ENCODE data around the gene C4BPA.
A peak's percentile ranks its signal among the peaks of the same experiment; 100 is the strongest.

Gene C4BPA

DNA sequence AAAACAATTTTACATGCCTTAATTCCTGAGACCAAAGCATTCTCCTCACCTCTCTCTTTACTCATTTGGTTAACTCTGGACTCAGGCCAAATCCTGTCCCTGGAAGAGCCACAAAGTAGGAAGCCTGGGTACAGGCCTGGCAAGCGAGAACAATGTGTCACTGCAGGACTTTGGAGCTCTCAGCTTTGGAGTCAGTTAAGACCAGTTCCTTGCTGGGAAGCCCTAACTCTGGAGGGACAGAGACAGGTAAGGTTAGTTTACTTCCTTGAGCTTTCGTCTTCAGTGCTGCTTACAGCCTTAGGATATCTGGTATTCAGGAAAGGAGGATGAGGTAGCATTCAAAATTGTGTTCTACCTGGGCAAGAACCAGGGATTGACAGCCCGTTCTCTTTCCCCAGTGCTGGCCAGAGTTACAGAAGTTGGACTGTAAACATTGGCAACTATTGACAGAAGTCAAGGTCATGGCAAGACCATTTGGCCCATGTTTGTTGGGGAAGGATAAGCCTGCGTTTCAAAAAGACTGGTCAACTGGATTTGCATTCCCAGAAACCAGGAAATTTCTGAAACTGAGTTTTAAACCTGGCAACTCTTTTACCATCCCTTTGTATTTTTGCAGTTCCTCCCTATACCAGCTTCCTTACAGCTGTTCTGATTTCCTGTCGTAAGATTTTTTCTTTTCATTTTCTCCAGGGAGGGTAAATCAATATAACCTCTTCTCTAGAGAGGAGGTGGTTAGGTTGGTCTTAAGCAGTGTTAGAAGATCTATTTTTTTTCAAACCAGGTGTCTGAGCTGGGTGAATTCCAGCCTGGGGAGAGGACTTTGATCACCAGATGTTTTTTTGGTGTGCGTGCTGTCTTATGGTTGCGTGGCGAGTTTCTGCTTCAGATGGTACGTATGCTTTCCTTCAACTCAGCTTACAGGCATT, 15.1 kb upstream of the C4BPA start, which contains the start of gene C4BPB:
Gene C4BPB, plus strand, starts transcription at position 160 of the 926 bp plus-strand sequence. Its CDS starts 672 bp downstream, at position 832.
- H3K27ac ChIP-seq (ENCODE audit: low read depth, low read length, severe bottlenecking), result peak within 1 kb of the TSS; percentile 68
- H3K9me3 ChIP-seq (ENCODE audit: control insufficient read depth, low read length), result no peaks in the 10 kb centered on the region
- 87 to 93% methylated on average over 5 to 8 of the region's 9 CpGs for WGBS, 2 experiments (ENCODE audit: insufficient coverage in 2 of 2)
- H3K4me1 ChIP-seq (ENCODE audit: control insufficient read depth, insufficient read depth, low read length, poor library complexity, severe bottlenecking), result peaks cover 43% of the 10 kb centered on the region
- no peak within 1 kb of the TSS for H3K4me3 ChIP-seq (ENCODE audit: extremely low read depth, insufficient read depth, low read length, poor library complexity, severe bottlenecking)
- H3K36me3 ChIP-seq (ENCODE audit: control insufficient read depth, insufficient read depth, low read length), result no peaks in the 10 kb centered on the region

DNA sequence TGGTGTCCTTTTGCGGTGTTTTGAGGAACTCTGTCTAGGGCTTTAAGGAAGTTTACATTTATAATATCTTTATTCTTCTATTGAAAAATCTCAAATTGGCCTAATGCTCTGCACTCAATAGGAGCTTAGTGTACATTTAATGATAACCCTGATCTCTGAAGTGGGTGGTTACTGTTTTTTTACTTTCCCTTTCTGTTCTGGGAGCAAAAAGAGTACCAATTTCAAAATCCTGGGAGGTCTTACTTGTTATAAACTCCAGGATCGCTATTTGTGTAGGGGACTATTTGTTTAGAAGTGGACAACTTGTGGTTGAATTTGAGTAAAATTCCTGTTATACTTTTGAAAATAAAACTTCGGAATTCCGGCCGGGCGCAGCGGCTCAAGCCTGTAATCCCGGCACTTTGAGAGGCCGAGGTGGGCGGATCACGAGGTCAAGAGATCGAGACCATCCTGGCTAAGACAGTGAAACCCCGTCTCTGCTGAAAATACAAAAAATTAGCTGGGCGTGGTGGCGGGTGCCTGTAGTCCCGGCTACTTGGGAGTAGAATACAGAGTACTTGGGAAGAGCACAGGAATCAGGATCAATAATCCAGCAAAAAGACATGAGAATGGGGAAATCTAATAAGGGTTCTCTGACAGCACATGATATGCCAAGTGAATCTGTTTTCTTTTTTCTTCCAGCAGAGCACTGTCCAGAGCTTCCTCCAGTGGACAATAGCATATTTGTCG, 14.2 kb upstream of the C4BPA start:
- Histone ChIP-seq H3K27ac (ENCODE audit: low read depth, low read length, severe bottlenecking) (no peak overlapping the region), H3K4me3 (ENCODE audit: extremely low read depth, insufficient read depth, low read length, poor library complexity, severe bottlenecking) (no peak overlapping the region), H3K36me3 (ENCODE audit: control insufficient read depth, insufficient read depth, low read length) (no peaks in the 10 kb centered on the region), H3K9me3 (ENCODE audit: control insufficient read depth, low read length) (no peaks in the 10 kb centered on the region), H3K4me1 (ENCODE audit: control insufficient read depth, insufficient read depth, low read length, poor library complexity, severe bottlenecking) (peaks cover 43% of the 10 kb centered on the region)
- WGBS, 2 experiments (ENCODE audit: insufficient coverage in 2 of 2), result 90 to 96% methylated on average over 15 to 16 of the region's 17 CpGs

DNA sequence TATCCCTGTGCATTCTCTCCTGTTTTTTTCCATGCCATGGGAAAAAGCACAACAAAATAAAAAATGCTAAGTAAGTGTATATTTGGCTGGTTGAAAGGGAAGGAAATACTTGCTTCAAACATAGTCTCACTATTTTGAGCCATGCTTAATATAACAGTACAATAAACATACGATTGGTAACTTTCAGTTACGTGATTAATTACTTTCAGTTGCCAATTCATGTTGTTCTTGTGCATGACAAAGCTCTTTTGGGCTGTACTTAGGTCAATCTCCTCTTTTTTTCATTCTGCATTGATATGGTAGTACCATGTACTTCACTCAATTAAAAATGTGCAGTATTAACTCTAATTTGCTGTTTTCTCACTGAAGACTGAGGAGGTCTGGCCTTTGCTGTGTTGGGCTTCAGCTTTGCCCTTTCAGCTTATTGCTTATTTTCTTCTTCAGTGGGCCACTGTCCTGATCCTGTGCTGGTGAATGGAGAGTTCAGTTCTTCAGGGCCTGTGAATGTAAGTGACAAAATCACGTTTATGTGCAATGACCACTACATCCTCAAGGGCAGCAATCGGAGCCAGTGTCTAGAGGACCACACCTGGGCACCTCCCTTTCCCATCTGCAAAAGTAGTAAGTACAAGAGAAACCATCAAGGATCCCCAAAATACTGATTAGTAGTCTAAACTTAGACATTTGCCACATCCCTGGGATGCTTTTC, 12.7 kb upstream of the C4BPA start:
- WGBS, 2 experiments (ENCODE audit: insufficient coverage in 2 of 2), result 86 to 90% methylated on average over 4 of the region's 4 CpGs
- peaks cover 28% of the 10 kb centered on the region for H3K4me1 ChIP-seq (ENCODE audit: control insufficient read depth, insufficient read depth, low read length, poor library complexity, severe bottlenecking)
- H3K36me3 ChIP-seq (ENCODE audit: control insufficient read depth, insufficient read depth, low read length), result no peaks in the 10 kb centered on the region
- no peak overlapping the region for H3K4me3 ChIP-seq (ENCODE audit: extremely low read depth, insufficient read depth, low read length, poor library complexity, severe bottlenecking)
- no peak overlapping the region for H3K27ac ChIP-seq (ENCODE audit: low read depth, low read length, severe bottlenecking)
- no peaks in the 10 kb centered on the region for H3K9me3 ChIP-seq (ENCODE audit: control insufficient read depth, low read length)

DNA sequence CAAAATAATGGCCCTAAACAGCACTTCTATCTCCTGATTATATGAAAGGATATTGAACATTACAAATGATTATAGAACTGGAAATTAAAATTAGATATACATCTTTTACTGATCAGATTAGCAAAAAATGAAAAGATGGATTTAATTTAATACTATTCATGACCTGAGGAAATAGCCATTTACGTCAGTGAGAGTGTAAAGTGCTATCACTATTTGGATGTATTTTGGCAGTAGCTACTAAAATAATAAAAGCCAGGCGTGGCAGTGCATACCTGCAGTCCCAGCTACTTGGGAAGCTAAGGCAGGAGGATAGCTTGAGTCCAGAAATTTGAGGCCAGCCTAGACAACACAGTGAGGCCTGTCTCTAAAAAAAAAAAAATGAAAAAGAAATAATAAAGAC, 10.1 kb upstream of the C4BPA start:
- Histone ChIP-seq H3K9me3 (ENCODE audit: control insufficient read depth, low read length) (no peaks in the 10 kb centered on the region), H3K36me3 (ENCODE audit: control insufficient read depth, insufficient read depth, low read length) (no peaks in the 10 kb centered on the region), H3K4me3 (ENCODE audit: extremely low read depth, insufficient read depth, low read length, poor library complexity, severe bottlenecking) (no peak overlapping the region), H3K27ac (ENCODE audit: low read depth, low read length, severe bottlenecking) (no peak overlapping the region), H3K4me1 (ENCODE audit: control insufficient read depth, insufficient read depth, low read length, poor library complexity, severe bottlenecking) (peaks cover 9% of the 10 kb centered on the region)
- WGBS, 2 experiments (ENCODE audit: insufficient coverage in 2 of 2), result 67 to 100% methylated on average over 1 of the region's 2 CpGs

DNA sequence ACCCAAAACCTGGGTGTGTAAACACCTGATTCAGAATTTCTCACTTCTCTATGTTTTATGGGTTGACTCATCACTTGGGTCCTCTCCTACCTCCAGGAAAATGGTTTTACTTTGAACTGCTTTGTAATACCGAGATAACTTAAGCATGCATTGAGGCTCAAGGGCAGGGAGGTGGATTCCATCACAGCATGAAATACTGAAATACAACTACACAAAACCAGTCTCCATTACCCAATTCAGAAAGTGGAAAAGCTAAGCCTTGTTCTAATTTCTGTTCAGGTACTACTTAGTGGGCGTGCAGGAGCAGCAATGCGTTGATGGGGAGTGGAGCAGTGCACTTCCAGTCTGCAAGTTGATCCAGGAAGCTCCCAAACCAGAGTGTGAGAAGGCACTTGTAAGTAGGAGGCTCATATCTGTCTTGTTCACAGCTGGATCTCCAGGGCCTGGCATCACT, 6.1 kb upstream of the C4BPA start:
- Histone ChIP-seq H3K9me3 (ENCODE audit: control insufficient read depth, low read length) (no peaks in the 10 kb centered on the region), H3K36me3 (ENCODE audit: control insufficient read depth, insufficient read depth, low read length) (no peaks in the 10 kb centered on the region), H3K4me3 (ENCODE audit: extremely low read depth, insufficient read depth, low read length, poor library complexity, severe bottlenecking) (no peak overlapping the region), H3K27ac (ENCODE audit: low read depth, low read length, severe bottlenecking) (no peak overlapping the region), H3K4me1 (ENCODE audit: control insufficient read depth, insufficient read depth, low read length, poor library complexity, severe bottlenecking) (no peaks in the 10 kb centered on the region)
- WGBS, 2 experiments (ENCODE audit: insufficient coverage in 2 of 2), result 85 to 93% methylated on average over 2 to 3 of the region's 3 CpGs

DNA sequence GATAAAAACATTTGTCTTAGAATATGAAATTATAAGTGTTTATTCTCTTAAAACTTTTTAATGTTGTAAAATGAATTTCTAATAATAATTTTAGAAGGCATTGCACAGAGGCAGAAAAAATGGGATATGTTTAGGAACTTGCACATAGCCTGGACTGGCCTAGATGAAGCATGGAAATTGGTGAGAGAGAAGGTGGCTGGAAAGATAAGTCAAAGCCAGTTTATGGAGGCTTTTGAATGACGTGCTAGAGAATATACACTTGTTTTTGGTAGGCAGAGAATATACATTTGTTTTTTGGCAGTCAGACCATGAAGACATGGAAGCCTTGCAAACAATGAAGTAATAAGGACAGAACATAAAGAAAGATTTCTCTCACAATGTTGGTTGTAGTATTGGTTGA, 2.3 kb upstream of the C4BPA start:
- H3K9me3 ChIP-seq (ENCODE audit: control insufficient read depth, low read length), result no peaks in the 10 kb centered on the region
- H3K4me3 ChIP-seq (ENCODE audit: extremely low read depth, insufficient read depth, low read length, poor library complexity, severe bottlenecking), result no peak overlapping the region
- no peak overlapping the region for H3K27ac ChIP-seq (ENCODE audit: low read depth, low read length, severe bottlenecking)
- H3K36me3 ChIP-seq (ENCODE audit: control insufficient read depth, insufficient read depth, low read length), result no peaks in the 10 kb centered on the region
- 75 to 100% methylated on average over 1 of the region's 1 CpG for WGBS, 2 experiments (ENCODE audit: insufficient coverage in 2 of 2)
- H3K4me1 ChIP-seq (ENCODE audit: control insufficient read depth, insufficient read depth, low read length, poor library complexity, severe bottlenecking), result no peaks in the 10 kb centered on the region

DNA sequence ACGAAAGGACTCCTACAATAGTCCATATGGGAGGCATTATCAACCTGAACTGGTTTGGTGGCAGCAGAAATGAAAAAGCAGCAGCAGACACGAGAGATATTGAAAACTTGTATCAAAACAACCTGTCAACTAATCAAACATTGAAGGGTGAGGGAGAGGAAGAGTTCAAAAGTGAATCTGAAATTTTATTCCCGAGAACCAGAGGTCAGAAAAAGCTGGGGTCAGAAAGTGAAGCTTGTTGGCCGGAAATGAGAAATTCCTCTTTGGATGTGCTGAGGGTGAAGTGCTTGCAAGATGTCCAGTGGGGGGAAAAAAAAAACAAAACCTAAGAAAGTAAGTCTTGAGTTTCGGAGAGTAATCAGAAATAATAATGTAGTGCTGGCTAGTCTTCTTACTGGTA, 1.9 kb upstream of the C4BPA start:
- Histone ChIP-seq H3K4me3 (ENCODE audit: extremely low read depth, insufficient read depth, low read length, poor library complexity, severe bottlenecking) (no peak overlapping the region), H3K4me1 (ENCODE audit: control insufficient read depth, insufficient read depth, low read length, poor library complexity, severe bottlenecking) (no peaks in the 10 kb centered on the region), H3K36me3 (ENCODE audit: control insufficient read depth, insufficient read depth, low read length) (no peaks in the 10 kb centered on the region), H3K9me3 (ENCODE audit: control insufficient read depth, low read length) (no peaks in the 10 kb centered on the region), H3K27ac (ENCODE audit: low read depth, low read length, severe bottlenecking) (no peak overlapping the region)
- 81 to 90% methylated on average over 3 of the region's 5 CpGs for WGBS, 2 experiments (ENCODE audit: insufficient coverage in 2 of 2)

DNA sequence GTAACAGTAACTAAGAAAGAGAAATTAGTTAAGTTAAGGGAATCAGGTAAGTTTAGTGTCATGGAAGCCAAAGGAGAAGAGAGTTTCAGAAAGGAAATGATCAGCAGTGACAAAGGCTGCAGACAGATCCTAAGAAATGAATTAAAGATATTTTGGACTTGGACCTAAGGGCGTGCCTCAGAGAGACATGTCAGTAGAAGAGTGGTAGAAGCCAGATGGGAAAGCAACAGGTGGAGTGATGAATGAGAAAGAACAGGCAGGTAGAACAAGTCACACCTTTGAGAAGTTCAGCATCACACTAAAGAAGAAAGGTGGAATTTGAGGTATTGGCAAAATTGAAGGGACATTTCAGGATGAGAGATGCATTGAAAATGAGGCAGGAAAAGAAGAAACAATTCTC, 1.4 kb upstream of the C4BPA start:
- no peaks in the 10 kb centered on the region for H3K9me3 ChIP-seq (ENCODE audit: control insufficient read depth, low read length)

DNA sequence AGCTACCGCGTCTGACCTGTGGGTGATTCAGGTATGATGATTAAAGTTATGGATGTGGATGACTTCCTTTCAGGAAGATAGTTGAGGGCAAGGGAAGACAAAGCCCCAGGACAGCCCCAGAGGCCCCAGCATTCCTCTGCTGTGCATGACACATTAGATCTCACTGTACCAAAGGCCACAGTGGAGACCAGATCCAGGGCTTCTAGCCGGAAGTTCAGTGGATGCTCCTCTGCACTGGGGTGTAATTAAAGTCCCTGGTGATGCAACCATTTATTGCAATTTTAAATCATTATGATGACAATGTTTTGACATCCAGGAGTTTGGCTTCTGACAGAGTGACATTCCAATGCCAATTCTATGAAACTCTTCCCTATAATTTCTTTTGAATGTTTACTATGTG, 5.0 kb downstream of the C4BPA start:
- WGBS, 2 experiments (ENCODE audit: insufficient coverage in 2 of 2), result 92% methylated on average over 2 of the region's 3 CpGs; no CpG with 5 or more reads in 1 of the 2 experiments
- Histone ChIP-seq H3K4me1 (ENCODE audit: control insufficient read depth, insufficient read depth, low read length, poor library complexity, severe bottlenecking) (no peaks in the 10 kb centered on the region), H3K4me3 (ENCODE audit: extremely low read depth, insufficient read depth, low read length, poor library complexity, severe bottlenecking) (no peak overlapping the region), H3K27ac (ENCODE audit: low read depth, low read length, severe bottlenecking) (no peak overlapping the region), H3K9me3 (ENCODE audit: control insufficient read depth, low read length) (no peaks in the 10 kb centered on the region), H3K36me3 (ENCODE audit: control insufficient read depth, insufficient read depth, low read length) (no peaks in the 10 kb centered on the region)

More for the DNA sequence above, 1.4 kb upstream of the C4BPA start:
- no peaks in the 10 kb centered on the region for H3K36me3 ChIP-seq (ENCODE audit: control insufficient read depth, insufficient read depth, low read length)
- 80 to 100% methylated on average over 1 of the region's 1 CpG for WGBS, 2 experiments (ENCODE audit: insufficient coverage in 2 of 2)
- no peak overlapping the region for H3K27ac ChIP-seq (ENCODE audit: low read depth, low read length, severe bottlenecking)
- no peaks in the 10 kb centered on the region for H3K4me1 ChIP-seq (ENCODE audit: control insufficient read depth, insufficient read depth, low read length, poor library complexity, severe bottlenecking)
- no peak overlapping the region for H3K4me3 ChIP-seq (ENCODE audit: extremely low read depth, insufficient read depth, low read length, poor library complexity, severe bottlenecking)

DNA sequence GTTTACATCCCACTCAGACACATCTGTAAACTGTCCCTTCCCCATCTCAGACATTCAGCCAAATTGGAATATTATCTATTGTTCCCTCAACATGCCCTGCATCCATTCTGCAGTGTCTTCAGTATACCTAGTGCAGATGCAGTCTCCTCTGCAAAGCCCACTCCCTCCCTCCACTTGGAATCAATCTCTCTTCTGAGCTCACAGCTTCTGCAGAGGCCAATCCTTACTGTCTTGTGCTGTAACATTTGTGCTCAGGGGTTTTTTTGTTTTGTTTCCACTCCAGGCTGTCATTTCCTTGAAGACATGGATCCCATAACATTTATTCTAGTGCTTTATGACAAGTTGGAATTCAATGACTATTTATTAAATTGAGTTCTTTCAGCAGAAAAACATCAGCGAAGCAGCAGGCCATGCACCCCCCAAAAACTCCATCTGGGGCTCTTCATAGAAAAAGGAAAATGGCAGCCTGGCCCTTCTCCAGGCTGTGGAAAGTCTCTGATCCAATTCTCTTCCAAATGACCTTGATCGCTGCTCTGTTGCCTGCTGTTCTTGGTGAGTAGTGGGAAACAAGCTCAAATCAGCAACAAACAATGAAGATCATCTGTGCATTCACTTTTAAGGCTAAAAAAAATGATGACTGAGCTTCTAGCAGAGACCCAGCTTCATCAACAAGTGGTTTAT, 8.7 kb downstream of the C4BPA start:
- no peaks in the 10 kb centered on the region for H3K36me3 ChIP-seq (ENCODE audit: control insufficient read depth, insufficient read depth, low read length)
- no peak overlapping the region for H3K4me3 ChIP-seq (ENCODE audit: extremely low read depth, insufficient read depth, low read length, poor library complexity, severe bottlenecking)
- no peak overlapping the region for H3K27ac ChIP-seq (ENCODE audit: low read depth, low read length, severe bottlenecking)
- H3K4me1 ChIP-seq (ENCODE audit: control insufficient read depth, insufficient read depth, low read length, poor library complexity, severe bottlenecking), result no peaks in the 10 kb centered on the region
- H3K9me3 ChIP-seq (ENCODE audit: control insufficient read depth, low read length), result no peaks in the 10 kb centered on the region
- 83 to 90% methylated on average over 1 to 2 of the region's 2 CpGs for WGBS, 2 experiments (ENCODE audit: insufficient coverage in 2 of 2)

Measured in mesodermal cell (in vitro differentiated cells).